Measurements from ENCODE around the gene TNFAIP3. TPM values are rescaled to one million over a fixed set of nuclear protein-coding genes. Genes with fewer than 3 reads are reported as not detected.

TNFAIP3 gene
- total RNA-seq (1,000 to 10,000 TPM; 3,816 to 3,885 TPM), total RNA-seq (72.8 to 8,052 (median 561) reads per million in 172 experiments)
- 77.4 TPM for polyA plus RNA-seq (2013, experiment 1 of 2)
- 375 TPM for polyA plus RNA-seq (2013, experiment 2 of 2)

DNA sequence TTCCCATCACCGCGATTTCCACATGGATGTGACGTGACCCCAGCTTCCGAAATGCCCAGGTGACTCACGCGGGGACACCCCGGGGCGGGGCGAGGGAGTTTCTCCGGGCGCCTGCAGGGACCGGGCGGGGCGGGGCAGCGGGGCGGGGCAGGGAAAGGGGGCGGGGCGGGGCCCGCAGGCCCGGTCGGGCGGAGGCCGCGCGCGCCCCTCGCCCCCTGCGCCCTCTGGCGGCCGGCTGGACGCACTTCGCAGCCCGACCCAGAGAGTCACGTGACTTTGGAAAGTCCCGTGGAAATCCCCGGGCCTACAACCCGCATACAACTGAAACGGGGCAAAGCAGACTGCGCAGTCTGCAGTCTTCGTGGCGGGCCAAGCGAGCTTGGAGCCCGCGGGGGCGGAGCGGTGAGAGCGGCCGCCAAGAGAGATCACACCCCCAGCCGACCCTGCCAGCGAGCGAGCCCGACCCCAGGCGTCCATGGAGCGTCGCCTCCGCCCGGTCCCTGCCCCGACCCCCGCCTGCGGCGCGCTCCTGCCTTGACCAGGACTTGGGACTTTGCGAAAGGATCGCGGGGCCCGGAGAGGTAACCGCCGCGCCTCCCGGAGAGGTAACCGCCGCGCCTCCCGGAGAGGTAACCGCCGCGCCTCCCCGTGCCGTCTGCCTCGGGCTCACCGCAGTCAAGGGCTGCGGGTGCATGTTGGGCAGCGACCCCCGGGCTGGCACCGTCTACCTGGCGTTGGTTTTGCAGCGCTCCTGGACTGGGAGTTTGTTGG, at the start of gene TNFAIP3:
Gene TNFAIP3 (plus strand): TSS at position 346 of the 771 bp plus-strand sequence. CDS start 3,969 bp downstream, outside the sequence.
- Mint-ChIP-seq H3K27ac (peak within 1 kb of the TSS; percentile 95), H3K27me3 (peaks cover 4% of the 10 kb centered on the region), H3K9me3 (no peaks in the 10 kb centered on the region), H3K4me3 (peak within 1 kb of the TSS; percentile 96), H3K4me1 (ENCODE audit: low read depth) (peaks cover 64% of the 10 kb centered on the region), H3K36me3 (ENCODE audit: low read depth) (peaks cover 76% of the 10 kb centered on the region)
- TF ChIP-seq, protein P1, sequence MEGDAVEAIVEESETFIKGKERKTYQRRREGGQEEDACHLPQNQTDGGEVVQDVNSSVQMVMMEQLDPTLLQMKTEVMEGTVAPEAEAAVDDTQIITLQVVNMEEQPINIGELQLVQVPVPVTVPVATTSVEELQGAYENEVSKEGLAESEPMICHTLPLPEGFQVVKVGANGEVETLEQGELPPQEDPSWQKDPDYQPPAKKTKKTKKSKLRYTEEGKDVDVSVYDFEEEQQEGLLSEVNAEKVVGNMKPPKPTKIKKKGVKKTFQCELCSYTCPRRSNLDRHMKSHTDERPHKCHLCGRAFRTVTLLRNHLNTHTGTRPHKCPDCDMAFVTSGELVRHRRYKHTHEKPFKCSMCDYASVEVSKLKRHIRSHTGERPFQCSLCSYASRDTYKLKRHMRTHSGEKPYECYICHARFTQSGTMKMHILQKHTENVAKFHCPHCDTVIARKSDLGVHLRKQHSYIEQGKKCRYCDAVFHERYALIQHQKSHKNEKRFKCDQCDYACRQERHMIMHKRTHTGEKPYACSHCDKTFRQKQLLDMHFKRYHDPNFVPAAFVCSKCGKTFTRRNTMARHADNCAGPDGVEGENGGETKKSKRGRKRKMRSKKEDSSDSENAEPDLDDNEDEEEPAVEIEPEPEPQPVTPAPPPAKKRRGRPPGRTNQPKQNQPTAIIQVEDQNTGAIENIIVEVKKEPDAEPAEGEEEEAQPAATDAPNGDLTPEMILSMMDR (IDR thresholded peaks at IDR 0.05) = peak; percentile 45
- H3K4me3 ChIP-seq (ENCODE audit: low read length) = peak within 1 kb of the TSS; percentile 90
- H3K27me3 ChIP-seq (ENCODE audit: control insufficient read depth in 1 of 2, insufficient read depth in 2 of 2, low read length in 2 of 2) = no peaks in the 10 kb centered on the region
- H3K27ac ChIP-seq (ENCODE audit: low read depth in 1 of 2, low read length in 2 of 2) = peak within 1 kb of the TSS; percentile 96 to 98
- POLR2A ChIA-PET = interaction anchor here (1.0 to 8.4 kb wide), 30 partner anchors 9 to 1578 kb away, joined by 3 to 141 read pairs (median 11); partner anchors contain the start of gene BCLAF1
- CTCF ChIA-PET = interaction anchor here (0.6 to 5.6 kb wide), 39 partner anchors 9 to 238 kb away, joined by 3 to 65 read pairs (median 4); no protein-coding TSS in a partner anchor
- H3K36me3 ChIP-seq (ENCODE audit: insufficient read depth, low read length) = peaks cover 11% of the 10 kb centered on the region
- DNase-seq = peak; percentile 88 to 99 (median 93)
- peaks cover 30% of the 10 kb centered on the region for H3K4me1 ChIP-seq (ENCODE audit: insufficient read depth, low read length)
- H3K9me3 ChIP-seq (ENCODE audit: control insufficient read depth in 1 of 2, insufficient read depth in 1 of 2, low read length in 2 of 2) = no peaks in the 10 kb centered on the region
- intact Hi-C loops (cut with DNase I, micrococcal nuclease) = loop anchor here (1.0 to 5.0 kb wide), 8 partner anchors 42 to 160 kb away; no protein-coding TSS in a partner anchor
- ATAC-seq (ENCODE audit: poor library complexity) = peak; percentile 69

DNA sequence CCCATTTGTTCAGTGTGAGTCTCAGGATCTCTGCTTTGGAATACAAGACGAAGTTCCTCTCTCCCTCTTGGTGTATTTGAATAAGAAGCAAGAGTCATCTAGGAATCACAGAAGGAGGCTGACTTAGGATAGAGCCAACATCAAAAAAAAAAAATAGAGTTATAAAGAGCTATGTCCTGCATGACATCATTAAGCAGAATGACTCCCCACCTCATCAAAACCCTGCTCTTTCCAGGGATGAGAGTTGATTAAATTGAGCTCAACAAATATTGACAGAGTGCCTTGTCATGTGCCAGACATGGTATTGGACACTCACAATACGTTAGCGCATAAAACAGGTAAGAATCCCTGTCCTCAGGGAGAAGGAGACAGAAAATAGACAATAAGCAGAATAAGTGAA, 48.6 kb upstream of the TNFAIP3 start:
- peak overlapping the region; percentile 55 for H3K27ac Mint-ChIP-seq
- Histone ChIP-seq H3K36me3 (ENCODE audit: insufficient read depth, low read length) (no peaks in the 10 kb centered on the region), H3K27me3 (ENCODE audit: control insufficient read depth in 1 of 2, insufficient read depth in 2 of 2, low read length in 2 of 2) (no peaks in the 10 kb centered on the region), H3K4me3 (ENCODE audit: low read length) (no peak overlapping the region), H3K27ac (ENCODE audit: low read depth in 1 of 2, low read length in 2 of 2) (no peak overlapping the region), H3K9me3 (ENCODE audit: control insufficient read depth in 1 of 2, insufficient read depth in 1 of 2, low read length in 2 of 2) (no peaks in the 10 kb centered on the region), H3K4me1 (ENCODE audit: insufficient read depth, low read length) (peaks cover 34% of the 10 kb centered on the region)
- H3K36me3 Mint-ChIP-seq (ENCODE audit: low read depth) = no peaks in the 10 kb centered on the region
- H3K27me3 Mint-ChIP-seq = no peaks in the 10 kb centered on the region
- POLR2A ChIA-PET = no interaction called here
- H3K4me1 Mint-ChIP-seq (ENCODE audit: low read depth) = peaks cover 61% of the 10 kb centered on the region
- CTCF ChIA-PET = interaction anchor here (0.8 kb wide), 1 partner anchor 9 kb away, joined by 4 read pairs; no protein-coding TSS in a partner anchor
- H3K9me3 Mint-ChIP-seq = no peaks in the 10 kb centered on the region
- ATAC-seq (ENCODE audit: poor library complexity) (no peak), DNase-seq (no peak)
- intact Hi-C loops (cut with DNase I, micrococcal nuclease) = no loop called here
- no peak overlapping the region for H3K4me3 Mint-ChIP-seq
- TF ChIP-seq, protein P1 (IDR thresholded peaks at IDR 0.05) = no peak

DNA sequence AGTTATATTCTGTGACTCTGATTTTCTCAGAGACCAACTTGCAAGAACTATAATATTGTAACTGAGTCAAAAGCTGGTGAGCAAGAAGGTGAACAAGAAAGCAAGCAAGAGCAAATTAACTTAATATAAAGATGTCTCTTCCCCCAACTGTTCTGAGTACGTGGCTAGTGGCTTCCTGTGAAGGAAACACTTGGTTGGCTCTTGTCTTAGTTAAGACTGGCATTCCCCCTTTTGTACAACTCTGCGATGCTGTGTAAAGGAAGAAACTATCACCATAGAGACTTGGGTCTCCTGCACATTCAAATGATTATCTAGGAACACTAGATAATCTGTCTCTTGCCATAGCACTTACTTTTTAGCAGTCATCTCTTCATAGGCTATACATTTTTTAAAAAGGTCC, 47.3 kb upstream of the TNFAIP3 start:
- Histone ChIP-seq H3K27me3 (ENCODE audit: control insufficient read depth in 1 of 2, insufficient read depth in 2 of 2, low read length in 2 of 2) (no peaks in the 10 kb centered on the region), H3K27ac (ENCODE audit: low read depth in 1 of 2, low read length in 2 of 2) (peak overlapping the region; percentile 54 to 68), H3K4me3 (ENCODE audit: low read length) (no peak overlapping the region), H3K4me1 (ENCODE audit: insufficient read depth, low read length) (peaks cover 45% of the 10 kb centered on the region), H3K9me3 (ENCODE audit: control insufficient read depth in 1 of 2, insufficient read depth in 1 of 2, low read length in 2 of 2) (no peaks in the 10 kb centered on the region), H3K36me3 (ENCODE audit: insufficient read depth, low read length) (no peaks in the 10 kb centered on the region)
- CTCF ChIA-PET = interaction anchor here (0.9 to 1.5 kb wide), 3 partner anchors 20 to 112 kb away, joined by 3 to 5 read pairs (median 4); partner anchors contain the start of gene TNFAIP3
- no peaks in the 10 kb centered on the region for H3K27me3 Mint-ChIP-seq
- POLR2A ChIA-PET = interaction anchor here (0.9 to 2.6 kb wide), 4 partner anchors 8 to 51 kb away, joined by 4 to 13 read pairs (median 6); partner anchors contain the start of gene TNFAIP3
- peak; percentile 38 for ATAC-seq (ENCODE audit: poor library complexity)
- peaks cover 70% of the 10 kb centered on the region for H3K4me1 Mint-ChIP-seq (ENCODE audit: low read depth)
- intact Hi-C loops (cut with DNase I, micrococcal nuclease) = loop anchor here in 1 of 2 experiments (1.0 to 5.0 kb wide), 2 partner anchors 8 to 638 kb away; no protein-coding TSS in a partner anchor
- TF ChIP-seq, protein P1 (IDR thresholded peaks at IDR 0.05) = no peak
- peaks cover 7% of the 10 kb centered on the region for H3K36me3 Mint-ChIP-seq (ENCODE audit: low read depth)
- H3K27ac Mint-ChIP-seq = peak overlapping the region; percentile 96
- H3K9me3 Mint-ChIP-seq = peaks cover 2% of the 10 kb centered on the region
- H3K4me3 Mint-ChIP-seq = peak overlapping the region; percentile 12
- peak in 5 of 14 experiments; percentile 39 to 89 (median 80) for DNase-seq

All from CD4-positive, alpha-beta T cell (primary cell).